HG02885 (cell line): Measurements from ENCODE around the gene LIMK2.

Experiments
- ATAC-seq: cut with Tn5 transposase; IDR thresholded peaks from one replicate; pipeline ENCODE4 v1.9.1; 2021; ENCODE audit warnings: mild to moderate bottlenecking; ENCODE audit not compliant: unreplicated experiment, poor library complexity

The LIMK2 gene

GRCh38 chr22:31269892-31270579 lies 57.9 kb downstream of the LIMK2 start:
- ATAC-seq, result no peak

DNA sequence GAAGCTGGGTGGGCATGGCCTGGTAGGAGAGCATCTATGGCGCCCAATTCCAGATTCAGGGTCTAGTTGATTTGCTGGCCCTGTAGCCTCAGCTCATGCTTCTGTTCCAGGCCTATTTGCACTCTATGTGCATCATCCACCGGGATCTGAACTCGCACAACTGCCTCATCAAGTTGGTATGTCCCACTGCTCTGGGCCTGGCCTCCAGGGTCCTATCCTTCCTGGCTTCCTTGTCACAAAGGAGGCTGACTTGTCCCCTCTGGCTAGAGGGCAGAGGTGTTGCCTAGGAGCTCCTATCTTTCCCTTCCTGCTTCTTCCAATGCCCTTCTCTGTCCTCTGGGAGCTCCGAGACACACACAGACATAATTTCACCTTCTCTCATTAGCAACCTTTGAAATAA lies 58.9 kb downstream of the LIMK2 start:
- no peak for ATAC-seq

- ATAC-seq, result no peak
Measured at GRCh38 chr22:31271485-31271884, 59.4 kb downstream of the LIMK2 start.

- ATAC-seq, result no peak
Measured at GRCh38 chr22:31272522-31273446, 60.7 kb downstream of the LIMK2 start.

GRCh38 chr22:31274017-31274416 lies 61.9 kb downstream of the LIMK2 start:
- ATAC-seq, result no peak

GRCh38 chr22:31275018-31275417 lies 62.9 kb downstream of the LIMK2 start:
- ATAC-seq, result no peak

DNA sequence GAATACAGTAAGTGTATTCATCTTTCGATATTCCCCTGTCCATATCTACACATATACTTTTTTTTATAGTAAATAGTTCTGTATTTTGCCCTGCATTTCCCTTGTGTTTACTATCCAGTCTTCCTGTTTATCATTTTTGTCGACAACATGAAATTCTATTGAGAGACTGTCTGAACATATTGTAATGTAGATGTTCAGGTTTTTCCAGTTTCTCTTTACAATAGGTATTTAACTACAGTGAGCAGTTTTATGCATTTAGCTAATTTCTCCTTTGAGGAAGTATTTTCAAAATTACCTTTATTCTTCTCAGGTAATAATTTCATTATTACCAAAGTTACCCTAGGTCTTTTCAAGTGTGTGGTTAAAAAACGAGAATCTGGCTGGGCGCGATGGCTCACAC lies 63.5 kb downstream of the LIMK2 start:
- ATAC-seq, result no peak

GRCh38 chr22:31276426-31277167 lies 64.5 kb downstream of the LIMK2 start:
- ATAC-seq, result no peak

GRCh38 chr22:31277741-31278140 lies 65.6 kb downstream of the LIMK2 start:
- no peak for ATAC-seq

DNA sequence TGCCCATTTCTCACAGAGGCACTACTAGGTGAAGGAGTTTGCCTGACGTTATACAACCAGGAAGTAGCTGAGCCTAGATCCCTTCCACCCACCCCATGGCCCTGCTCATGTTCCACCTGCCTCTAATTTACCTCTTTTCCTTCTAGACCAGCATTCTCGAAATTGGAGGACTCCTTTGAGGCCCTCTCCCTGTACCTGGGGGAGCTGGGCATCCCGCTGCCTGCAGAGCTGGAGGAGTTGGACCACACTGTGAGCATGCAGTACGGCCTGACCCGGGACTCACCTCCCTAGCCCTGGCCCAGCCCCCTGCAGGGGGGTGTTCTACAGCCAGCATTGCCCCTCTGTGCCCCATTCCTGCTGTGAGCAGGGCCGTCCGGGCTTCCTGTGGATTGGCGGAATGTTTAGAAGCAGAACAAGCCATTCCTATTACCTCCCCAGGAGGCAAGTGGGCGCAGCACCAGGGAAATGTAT lies 66.1 kb downstream of the LIMK2 start:
- no peak for ATAC-seq

DNA sequence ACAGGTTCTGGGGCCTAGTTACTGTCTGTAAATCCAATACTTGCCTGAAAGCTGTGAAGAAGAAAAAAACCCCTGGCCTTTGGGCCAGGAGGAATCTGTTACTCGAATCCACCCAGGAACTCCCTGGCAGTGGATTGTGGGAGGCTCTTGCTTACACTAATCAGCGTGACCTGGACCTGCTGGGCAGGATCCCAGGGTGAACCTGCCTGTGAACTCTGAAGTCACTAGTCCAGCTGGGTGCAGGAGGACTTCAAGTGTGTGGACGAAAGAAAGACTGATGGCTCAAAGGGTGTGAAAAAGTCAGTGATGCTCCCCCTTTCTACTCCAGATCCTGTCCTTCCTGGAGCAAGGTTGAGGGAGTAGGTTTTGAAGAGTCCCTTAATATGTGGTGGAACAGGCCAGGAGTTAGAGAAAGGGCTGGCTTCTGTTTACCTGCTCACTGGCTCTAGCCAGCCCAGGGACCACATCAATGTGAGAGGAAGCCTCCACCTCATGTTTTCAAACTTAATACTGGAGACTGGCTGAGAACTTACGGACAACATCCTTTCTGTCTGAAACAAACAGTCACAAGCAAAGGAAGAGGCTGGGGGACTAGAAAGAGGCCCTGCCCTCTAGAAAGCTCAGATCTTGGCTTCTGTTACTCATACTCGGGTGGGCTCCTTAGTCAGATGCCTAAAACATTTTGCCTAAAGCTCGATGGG lies 66.7 kb downstream of the LIMK2 start:
- no peak for ATAC-seq

- no peak for ATAC-seq
Measured at GRCh38 chr22:31279327-31279669, 67.2 kb downstream of the LIMK2 start.

DNA sequence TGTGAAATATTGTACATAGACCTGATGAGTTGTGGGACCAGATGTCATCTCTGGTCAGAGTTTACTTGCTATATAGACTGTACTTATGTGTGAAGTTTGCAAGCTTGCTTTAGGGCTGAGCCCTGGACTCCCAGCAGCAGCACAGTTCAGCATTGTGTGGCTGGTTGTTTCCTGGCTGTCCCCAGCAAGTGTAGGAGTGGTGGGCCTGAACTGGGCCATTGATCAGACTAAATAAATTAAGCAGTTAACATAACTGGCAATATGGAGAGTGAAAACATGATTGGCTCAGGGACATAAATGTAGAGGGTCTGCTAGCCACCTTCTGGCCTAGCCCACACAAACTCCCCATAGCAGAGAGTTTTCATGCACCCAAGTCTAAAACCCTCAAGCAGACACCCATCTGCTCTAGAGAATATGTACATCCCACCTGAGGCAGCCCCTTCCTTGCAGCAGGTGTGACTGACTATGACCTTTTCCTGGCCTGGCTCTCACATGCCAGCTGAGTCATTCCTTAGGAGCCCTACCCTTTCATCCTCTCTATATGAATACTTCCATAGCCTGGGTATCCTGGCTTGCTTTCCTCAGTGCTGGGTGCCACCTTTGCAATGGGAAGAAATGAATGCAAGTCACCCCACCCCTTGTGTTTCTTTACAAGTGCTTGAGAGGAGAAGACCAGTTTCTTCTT lies 67.9 kb downstream of the LIMK2 start:
- no peak for ATAC-seq

GRCh38 chr22:31281733-31282132 lies 69.6 kb downstream of the LIMK2 start:
- no peak for ATAC-seq

- ATAC-seq, result no peak
Measured at GRCh38 chr22:31282748-31283468, 70.8 kb downstream of the LIMK2 start.

GRCh38 chr22:31284281-31285155 lies 72.4 kb downstream of the LIMK2 start:
- no peak for ATAC-seq

DNA sequence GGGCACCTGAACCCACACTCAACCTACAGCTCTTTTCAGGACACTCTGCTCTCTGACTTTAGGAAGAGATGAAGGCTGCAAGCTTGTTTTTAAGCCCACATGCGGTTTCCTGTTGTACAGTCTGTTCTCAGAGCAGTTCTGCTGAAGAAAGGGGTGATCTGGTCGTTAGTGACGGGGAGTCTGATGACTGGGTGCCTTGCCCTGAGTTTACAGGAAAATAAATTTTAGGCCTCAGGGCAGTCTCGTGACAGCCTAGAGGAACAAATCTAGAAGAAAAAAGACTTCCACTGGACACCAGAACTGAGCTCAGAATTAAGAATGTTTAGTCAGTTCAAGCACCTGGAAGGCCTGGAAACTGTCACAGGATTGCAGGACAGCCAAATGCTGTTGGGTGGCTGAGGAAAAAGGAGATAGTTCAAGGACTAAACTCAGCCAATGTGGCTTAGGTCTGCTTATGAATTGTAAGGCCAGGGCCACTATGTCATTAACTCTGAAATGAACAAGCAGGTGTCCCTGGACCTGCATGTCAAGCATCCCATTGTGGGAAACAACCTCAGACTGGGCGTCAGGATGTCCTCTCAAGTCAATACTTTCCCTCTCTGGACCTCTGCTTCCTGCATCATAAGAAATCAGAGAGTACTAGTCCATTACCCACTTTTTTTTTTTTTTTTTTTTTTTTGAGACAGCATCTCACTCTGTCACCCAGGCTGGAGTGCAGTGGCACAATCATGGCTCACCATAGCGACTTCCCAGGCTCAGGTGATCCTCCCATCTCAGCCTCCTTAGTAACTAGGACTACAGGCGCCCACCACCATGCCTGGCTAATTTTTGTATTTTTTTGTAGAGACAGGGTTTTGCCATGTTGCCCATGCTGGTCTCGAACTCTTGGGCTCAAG lies 74.5 kb downstream of the LIMK2 start:
- no peak for ATAC-seq
